ENCODE data around the gene STIP1. TPM values are rescaled to one million over a fixed set of nuclear protein-coding genes. Genes with fewer than 3 reads are reported as not detected.

The STIP1 gene
- total RNA-seq, result 10 to 100 TPM; 35.8 to 63.6 TPM

DNA sequence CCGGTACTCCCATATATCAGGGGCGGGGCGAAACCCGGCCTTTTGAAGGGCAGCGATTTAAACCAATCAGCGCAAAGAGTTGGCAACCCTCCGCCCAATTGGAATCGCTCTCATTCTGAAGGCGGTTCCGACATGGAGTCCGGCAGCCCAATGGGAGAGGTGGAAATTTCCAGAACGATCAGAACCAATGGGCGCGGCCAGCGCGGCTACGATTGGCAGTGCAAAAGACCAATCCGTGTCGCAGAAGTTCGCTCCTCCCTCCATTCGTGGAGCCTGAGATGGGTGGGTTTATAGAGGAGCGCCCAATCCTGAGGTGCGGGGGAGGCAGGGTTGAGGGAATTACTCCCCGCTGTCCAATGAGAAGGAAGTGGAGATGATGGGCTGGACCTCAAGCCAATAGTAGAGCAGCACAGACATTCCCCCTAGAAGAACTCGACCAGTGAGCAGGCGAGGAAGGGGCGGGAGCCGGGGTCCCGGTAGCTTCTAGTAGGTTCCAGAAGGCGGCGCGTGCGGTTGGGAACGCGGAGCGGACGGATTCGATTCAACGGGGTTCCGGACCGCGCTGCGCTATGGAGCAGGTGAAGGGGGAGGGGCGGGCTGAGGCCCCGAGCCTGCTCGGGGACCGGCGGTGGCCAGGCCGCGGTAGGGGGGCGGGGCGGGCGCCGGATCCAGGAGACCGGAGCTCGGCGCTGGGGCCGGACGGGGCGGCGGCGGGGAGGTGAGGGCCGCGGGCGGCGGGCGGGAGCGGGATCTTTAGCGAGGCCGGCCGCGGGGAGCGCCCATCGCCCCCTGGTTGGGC, at the start of gene STIP1:
TSS of gene STIP1 (plus strand) at position 479 of the 799 bp plus-strand sequence. CDS start at position 570, 91 bp downstream.
- intact Hi-C loops (cut with DNase I), result no loop called here
- Histone ChIP-seq H3K27ac (peak within 1 kb of the TSS; percentile 90 to 98 (median 94)), H3K27me3 (no peaks in the 10 kb centered on the region), H3K4me1 (peaks cover 50% of the 10 kb centered on the region), H3K9me3 (no peaks in the 10 kb centered on the region), H3K4me3 (peak within 1 kb of the TSS; percentile 64 to 69), H3K36me3 (replicated peaks in 1 of 2; ENCODE audit: insufficient read depth in 1 of 2, low read depth in 2 of 2) (no peaks in the 10 kb centered on the region)
- DNase-seq (peak; percentile 98 to 100 (median 99)), ATAC-seq (peak; percentile 87)
- WGBS, 2 donors, result 0 to 2% methylated on average over 17 to 61 of the region's 74 CpGs
- TF ChIP-seq, protein P1, sequence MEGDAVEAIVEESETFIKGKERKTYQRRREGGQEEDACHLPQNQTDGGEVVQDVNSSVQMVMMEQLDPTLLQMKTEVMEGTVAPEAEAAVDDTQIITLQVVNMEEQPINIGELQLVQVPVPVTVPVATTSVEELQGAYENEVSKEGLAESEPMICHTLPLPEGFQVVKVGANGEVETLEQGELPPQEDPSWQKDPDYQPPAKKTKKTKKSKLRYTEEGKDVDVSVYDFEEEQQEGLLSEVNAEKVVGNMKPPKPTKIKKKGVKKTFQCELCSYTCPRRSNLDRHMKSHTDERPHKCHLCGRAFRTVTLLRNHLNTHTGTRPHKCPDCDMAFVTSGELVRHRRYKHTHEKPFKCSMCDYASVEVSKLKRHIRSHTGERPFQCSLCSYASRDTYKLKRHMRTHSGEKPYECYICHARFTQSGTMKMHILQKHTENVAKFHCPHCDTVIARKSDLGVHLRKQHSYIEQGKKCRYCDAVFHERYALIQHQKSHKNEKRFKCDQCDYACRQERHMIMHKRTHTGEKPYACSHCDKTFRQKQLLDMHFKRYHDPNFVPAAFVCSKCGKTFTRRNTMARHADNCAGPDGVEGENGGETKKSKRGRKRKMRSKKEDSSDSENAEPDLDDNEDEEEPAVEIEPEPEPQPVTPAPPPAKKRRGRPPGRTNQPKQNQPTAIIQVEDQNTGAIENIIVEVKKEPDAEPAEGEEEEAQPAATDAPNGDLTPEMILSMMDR (IDR thresholded peaks at IDR 0.05), result peak in 5 of 7 experiments; percentile 13 to 63 (median 51)
- no peak for TF ChIP-seq POLR2A (IDR thresholded peaks at IDR 0.05)

DNA sequence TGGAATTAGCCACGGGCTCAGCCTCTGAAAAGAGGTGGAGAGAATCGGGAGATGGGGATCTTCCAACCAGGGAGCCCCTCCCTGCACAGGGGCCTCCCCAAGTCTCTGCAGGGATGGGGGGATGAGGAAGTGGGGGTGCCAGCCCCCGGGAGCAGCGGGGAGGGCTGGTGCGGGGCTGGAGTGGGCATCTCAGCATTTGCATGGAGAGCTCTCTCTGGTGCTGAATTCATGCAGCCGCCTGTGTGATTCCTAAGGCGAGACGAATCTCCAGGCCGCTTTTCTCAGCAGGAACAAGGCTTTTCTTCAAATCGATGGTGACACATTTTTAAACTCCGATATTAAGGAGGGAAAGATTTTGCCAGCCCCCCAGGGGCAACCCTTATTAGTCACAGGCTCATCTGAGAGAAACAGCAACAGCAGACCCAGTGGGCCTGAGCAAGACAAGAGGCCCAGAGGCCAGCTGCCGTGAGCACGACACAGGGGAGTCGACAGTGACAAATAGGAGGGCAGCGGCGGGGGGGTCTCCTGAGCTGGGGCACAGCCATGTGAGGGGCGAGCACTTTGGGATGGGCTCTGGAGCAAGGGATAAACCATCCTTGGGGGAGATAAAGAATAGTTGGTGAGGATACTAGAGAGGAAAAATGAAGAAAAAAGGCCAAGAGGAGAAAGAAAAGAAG, 49.1 kb upstream of the STIP1 start:
- no peak overlapping the region for H3K27ac ChIP-seq
- peaks cover 8% of the 10 kb centered on the region for H3K4me1 ChIP-seq
- H3K36me3 ChIP-seq (replicated peaks in 1 of 2; ENCODE audit: insufficient read depth in 1 of 2, low read depth in 2 of 2), result no peaks in the 10 kb centered on the region
- DNase-seq, result no peak
- H3K4me3 ChIP-seq, result no peak overlapping the region
- TF ChIP-seq, protein P1 (IDR thresholded peaks at IDR 0.05), result no peak
- no peak for TF ChIP-seq POLR2A (IDR thresholded peaks at IDR 0.05)
- ATAC-seq, result no peak
- intact Hi-C loops (cut with DNase I), result no loop called here
- WGBS, 2 donors, result 89 to 91% methylated on average over 12 to 17 of the region's 17 CpGs
- H3K9me3 ChIP-seq, result no peaks in the 10 kb centered on the region
- no peaks in the 10 kb centered on the region for H3K27me3 ChIP-seq

- intact Hi-C loops (cut with DNase I), result no loop called here
- TF ChIP-seq POLR2A (IDR thresholded peaks at IDR 0.05), result no peak
- TF ChIP-seq, protein P1 (IDR thresholded peaks at IDR 0.05), result no peak
- WGBS, 2 donors, result 91 to 92% methylated on average over 16 of the region's 16 CpGs
Observed at GRCh38 chr11:64138398-64138797, 47.6 kb upstream of the STIP1 start.

DNA sequence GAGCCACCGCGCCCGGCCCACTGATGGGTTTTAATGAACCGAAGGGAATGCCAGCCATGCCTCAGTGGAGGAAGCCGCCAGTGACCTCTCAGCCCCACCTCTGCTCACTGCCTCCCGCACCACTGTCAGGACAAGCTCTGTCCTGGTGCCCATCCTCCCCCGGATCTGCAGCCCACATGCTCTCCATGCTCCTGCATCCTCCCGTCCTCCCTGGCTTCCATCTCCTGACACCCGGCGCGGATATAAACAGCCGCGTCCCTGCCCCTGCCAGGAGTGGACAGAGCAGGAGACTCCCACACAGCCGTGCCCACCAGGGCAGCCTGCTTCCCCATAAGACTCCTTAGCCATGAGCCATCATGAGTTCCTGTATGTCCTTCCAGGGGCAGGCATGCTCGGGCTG, 46.9 kb upstream of the STIP1 start:
- no peak for TF ChIP-seq POLR2A (IDR thresholded peaks at IDR 0.05)
- TF ChIP-seq, protein P1 (IDR thresholded peaks at IDR 0.05), result no peak
- H3K36me3 ChIP-seq (replicated peaks in 1 of 2; ENCODE audit: insufficient read depth in 1 of 2, low read depth in 2 of 2), result no peaks in the 10 kb centered on the region
- no peaks in the 10 kb centered on the region for H3K4me1 ChIP-seq
- ATAC-seq (no peak), DNase-seq (no peak)
- no peaks in the 10 kb centered on the region for H3K27me3 ChIP-seq
- no peaks in the 10 kb centered on the region for H3K9me3 ChIP-seq
- no peak overlapping the region for H3K27ac ChIP-seq
- H3K4me3 ChIP-seq, result no peak overlapping the region
- 91% methylated on average over 14 of the region's 15 CpGs for WGBS, 2 donors
- intact Hi-C loops (cut with DNase I), result no loop called here

More at GRCh38 chr11:64138398-64138797, 47.6 kb upstream of the STIP1 start:
- H3K4me3 ChIP-seq, result no peak overlapping the region
- DNase-seq (no peak), ATAC-seq (no peak)
- no peaks in the 10 kb centered on the region for H3K27me3 ChIP-seq
- no peaks in the 10 kb centered on the region for H3K4me1 ChIP-seq
- no peaks in the 10 kb centered on the region for H3K9me3 ChIP-seq
- H3K36me3 ChIP-seq (replicated peaks in 1 of 2; ENCODE audit: insufficient read depth in 1 of 2, low read depth in 2 of 2), result no peaks in the 10 kb centered on the region
- no peak overlapping the region for H3K27ac ChIP-seq
